Amygdala (tissue), 56 donors: ENCODE data around the gene CDC45.
"Not testable (repeated sequence)": the region's sequence is repeated elsewhere in the genome, so short reads cannot be mapped to it uniquely, and the experiment has no call there.

Experiments used
- DNase-seq, 56 donors: peaks; one replicate each; lab custom pipeline; 2025; lab: John Stamatoyannopoulos, UW

Gene CDC45

GRCh38 chr22:19479355-19480172 lies at the start of gene CDC45:
Gene CDC45, plus strand, starts transcription at chr22:19479920. Its CDS starts 49 bp downstream, at chr22:19479969.
- peak; percentile 52 to 99 (median 95) for DNase-seq

DNA sequence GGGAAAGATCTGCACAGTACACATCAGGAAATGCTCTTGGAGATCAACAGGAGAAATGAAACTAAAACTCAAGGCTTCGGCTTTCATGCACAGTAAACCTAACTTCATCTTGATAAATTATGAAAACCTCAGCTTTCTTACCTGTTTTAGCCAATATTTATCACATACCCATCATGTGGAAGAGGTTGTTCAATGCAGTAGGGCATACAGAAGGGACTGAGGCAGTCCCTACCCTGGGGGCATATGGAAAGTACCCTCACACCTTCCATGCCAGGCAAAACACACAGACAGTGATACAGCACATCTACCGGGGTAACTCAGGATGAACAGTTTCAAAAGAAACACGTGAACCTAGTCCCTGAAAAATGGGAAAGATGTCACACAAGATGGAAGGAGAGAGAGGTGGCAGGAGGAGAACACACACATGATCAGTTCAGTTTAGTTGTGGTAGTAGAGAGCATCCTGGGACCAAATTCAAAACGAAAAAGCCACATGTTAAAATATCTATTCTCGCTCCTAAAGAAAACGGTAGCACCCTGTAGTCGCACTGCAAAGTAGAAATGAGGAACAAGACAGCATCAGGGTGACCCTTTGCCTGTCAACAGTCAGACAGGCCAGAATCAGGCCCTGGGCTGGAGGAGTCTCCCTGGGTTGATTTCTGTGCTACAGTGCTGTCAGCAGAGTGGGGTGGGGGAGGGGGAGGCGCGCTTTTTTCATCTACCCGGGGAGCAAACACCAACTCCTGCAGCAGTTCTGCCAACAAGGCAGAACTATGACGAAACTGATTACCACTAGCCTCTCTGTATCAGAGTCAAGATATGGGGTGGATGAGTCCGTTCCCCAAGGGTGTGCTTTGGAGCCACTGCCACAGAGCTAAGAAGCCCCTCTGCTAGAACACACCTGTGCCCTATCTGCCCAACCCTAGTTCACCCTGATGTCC lies 49.5 kb upstream of the CDC45 start:
- DNase-seq: peak in 5 of 56 donors; percentile 5 to 20 (median 13)

DNA sequence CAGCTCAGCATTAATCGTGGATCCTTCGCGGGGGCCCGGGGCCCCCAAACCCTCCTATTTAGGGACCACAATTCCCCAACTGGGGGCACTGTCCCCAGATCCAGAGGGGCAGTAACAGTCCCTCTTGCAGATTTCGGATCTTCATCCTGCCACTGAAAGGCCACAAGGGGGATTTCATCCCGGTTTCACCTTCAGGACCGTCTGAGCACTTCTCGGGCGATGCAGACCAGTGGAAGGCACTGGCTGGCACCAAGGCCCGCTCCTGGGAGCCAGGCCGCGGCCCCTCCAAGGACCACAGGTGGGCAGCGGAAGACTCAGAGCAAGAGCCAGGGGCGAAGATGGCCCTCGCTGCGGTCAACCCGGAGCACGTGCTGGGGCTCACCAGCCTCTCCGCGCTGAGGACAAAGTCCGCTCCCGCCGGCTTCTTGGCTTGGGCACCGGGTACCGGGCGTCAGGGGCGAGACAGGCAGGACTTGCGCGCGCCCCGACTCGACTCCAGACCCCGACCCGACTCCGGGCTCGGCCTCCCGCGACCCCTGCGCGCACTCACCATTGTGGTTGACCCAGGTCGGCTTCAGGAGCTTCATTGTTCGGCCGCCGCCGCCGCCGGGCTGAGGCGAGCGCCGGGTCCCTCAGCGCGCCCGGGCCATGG lies 48.7 kb upstream of the CDC45 start:
- peak in 6 of 56 donors; percentile 12 to 35 (median 28) for DNase-seq

GRCh38 chr22:19431649-19432132 lies 48.0 kb upstream of the CDC45 start, which contains the start of gene HIRA:
Gene HIRA, minus strand, starts transcription at chr22:19431733. Its CDS starts 257 bp downstream, at chr22:19431476.
- DNase-seq: peak in 53 of 56 donors; percentile 38 to 93 (median 79)

DNA sequence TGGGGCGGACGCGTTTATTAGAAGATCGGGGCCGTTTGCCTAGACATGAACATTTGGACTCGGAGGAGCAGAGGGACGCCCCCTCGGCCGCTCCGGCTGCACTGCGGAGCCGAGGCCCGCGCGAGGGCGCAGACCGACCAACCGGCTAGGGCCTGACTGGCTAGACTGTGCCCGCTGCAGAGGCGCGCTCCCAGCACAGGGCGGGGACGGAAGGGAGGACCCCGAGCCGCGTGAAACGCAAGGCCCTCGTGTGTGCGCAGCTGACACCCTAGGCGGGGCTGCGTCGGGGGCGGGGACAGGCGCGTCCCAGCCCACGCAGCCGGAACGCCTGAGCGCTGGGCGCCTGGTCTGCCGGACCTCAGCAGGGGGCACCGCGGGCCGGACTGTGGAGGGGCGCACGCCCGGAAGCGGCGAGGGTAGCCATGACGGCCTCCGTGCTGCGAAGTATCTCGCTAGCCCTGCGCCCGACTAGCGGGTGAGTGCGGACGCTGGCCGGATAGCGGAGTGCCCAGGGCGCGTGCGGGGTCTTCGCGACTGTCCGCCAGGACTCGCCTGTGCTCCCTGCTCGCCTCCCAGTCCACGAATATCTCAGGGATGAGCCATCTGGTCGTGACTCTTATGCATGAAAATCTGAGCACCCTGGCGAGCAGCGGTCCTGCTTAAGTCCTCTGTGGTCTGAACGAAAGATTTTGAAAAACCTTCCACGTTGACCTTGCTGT lies 47.4 kb upstream of the CDC45 start, which contains the start of gene MRPL40:
Gene MRPL40, plus strand, starts transcription at position 413 of the 719 bp plus-strand sequence. Its CDS starts 10 bp downstream, at position 423.
- DNase-seq: peak in 55 of 56 donors; percentile 71 to 97 (median 91)

GRCh38 chr22:19434401-19434800 lies 45.3 kb upstream of the CDC45 start:
- no peak for DNase-seq

GRCh38 chr22:19434829-19435580 lies 44.7 kb upstream of the CDC45 start:
- no peak for DNase-seq

GRCh38 chr22:19436444-19437161 lies 43.1 kb upstream of the CDC45 start:
- DNase-seq: not testable (repeated sequence)

DNA sequence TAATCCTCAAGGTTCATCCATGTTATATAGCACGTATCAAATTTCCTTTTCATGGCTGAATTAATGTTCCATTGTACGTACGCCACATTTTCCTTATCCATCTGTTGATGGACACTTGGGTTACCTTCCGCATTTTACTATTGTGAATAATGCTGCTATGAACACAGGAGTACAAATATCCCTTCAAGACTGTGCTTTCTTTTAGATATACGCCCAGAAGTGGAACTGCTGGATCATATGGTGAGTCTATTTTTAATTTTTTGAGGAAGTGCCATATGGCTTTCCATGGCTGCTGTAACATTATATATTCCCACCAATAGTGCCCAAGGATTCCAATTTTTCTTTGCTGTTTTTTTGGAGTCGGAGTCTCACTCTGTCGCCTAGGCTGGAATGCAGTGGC lies 41.4 kb upstream of the CDC45 start:
- no peak for DNase-seq

DNA sequence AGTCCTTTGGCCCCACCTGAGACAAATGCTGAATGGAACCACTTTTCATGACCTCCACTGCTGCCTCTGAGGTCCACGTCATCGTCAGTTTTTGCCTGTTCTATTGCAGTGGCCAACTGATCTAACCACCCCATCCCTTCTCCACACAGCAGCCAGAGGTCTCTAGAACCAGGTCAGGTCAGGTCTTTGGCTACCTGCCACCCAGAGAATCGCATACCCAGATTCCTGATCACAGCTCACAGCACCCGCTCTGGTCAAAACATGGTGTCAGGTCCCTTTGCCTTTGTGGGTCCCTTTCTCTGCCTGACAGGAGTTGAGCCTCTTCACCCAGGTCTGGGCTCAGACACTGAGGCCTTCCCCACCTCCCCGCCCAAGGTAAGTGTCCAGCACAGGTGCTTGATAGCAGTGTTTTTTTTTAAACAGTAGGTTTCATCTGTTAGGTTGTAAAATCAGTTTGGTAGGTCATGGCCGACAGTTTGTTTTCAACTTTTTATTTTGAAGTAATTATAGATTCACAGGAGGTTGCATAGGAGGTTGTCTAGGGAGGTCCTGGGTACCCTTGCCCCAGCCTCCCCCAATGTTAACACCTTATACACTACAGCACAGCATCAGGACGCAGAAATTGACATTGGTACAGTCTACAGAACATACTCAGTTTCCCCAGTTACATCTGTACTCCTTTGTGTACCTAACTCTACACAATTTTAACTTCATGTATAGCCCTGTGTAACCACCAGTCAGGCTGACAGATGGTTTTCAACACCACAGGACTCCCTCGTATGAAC lies 39.1 kb upstream of the CDC45 start:
- DNase-seq: no peak

DNA sequence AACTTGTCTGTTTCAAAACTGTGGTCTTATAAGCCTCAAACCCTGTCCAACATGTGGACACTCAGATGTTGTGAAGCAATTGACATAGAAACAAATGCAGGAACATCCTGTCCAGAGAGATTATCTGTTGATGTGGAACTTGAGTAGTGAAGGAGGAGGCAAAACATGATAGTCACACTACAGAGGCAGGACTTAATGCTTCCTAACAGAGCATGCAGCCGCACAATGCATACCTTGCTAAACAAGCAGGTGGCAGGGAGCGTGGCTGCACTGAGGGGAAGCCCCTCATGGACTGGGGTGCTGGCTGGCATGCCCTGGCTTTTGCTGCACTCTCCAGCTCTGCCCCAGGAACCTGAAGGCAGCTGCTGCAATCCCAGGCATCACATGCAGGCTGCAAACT lies 37.6 kb upstream of the CDC45 start:
- DNase-seq: no peak

- no peak for DNase-seq
Measured at GRCh38 chr22:19443544-19444211, 36.0 kb upstream of the CDC45 start.

GRCh38 chr22:19445279-19445982 lies 34.3 kb upstream of the CDC45 start:
- DNase-seq: not testable (repeated sequence)

- no peak for DNase-seq
Measured at GRCh38 chr22:19446603-19447329, 33.0 kb upstream of the CDC45 start.

DNA sequence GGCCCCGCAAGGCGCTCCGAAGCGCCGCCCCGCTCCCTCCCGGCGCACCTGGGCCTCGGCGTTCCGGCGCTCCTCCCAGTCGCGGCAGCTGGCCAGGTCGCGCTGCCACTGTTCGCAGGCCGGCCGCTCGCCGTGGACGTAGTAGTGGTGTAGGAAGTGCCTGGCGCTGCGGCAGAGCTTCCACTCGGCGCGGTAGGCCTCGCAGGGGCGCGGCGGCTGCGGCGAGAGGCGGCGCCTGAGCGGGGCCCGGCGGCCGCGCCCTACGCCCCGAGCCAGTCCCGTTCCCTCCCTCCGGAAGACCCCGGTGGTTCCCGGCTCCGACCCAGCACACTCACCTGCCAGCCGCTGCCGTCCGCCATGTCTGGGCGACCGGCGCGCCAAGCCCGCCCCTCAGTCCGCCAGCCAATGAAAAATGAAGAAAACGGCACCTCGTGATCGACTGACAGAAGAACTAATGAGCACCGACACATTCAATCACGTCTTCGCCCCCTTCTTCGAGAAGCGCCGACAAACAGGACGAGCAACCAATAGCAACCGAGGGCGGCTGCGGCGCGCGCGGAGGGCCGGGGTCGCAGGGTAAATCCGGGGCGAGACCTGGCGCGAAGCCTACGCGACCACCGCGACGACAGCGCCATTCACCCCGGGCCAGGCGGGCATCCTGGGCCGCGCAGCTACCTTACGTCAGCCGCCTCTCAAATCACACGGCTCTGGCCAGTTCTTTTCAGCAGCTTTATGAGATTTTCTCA lies 32.2 kb upstream of the CDC45 start, which contains the start of gene C22orf39:
Gene C22orf39, minus strand, starts transcription at position 382 of the 746 bp plus-strand sequence. Its CDS starts 23 bp downstream, at position 359.
- peak; percentile 33 to 98 (median 90) for DNase-seq
